LHCN-M2 (cell line): ENCODE measurements around the gene ITGA1. TPM values are rescaled to one million over a fixed set of nuclear protein-coding genes. Genes with fewer than 3 reads are reported as not detected.
"Not testable (repeated sequence)": the region's sequence is repeated elsewhere in the genome, so short reads cannot be mapped to it uniquely, and the experiment has no call there.

Source experiments
- DNase-seq: peaks from one replicate; pipeline ENCODE4 v3.0.0-alpha.2; 2012; ENCODE audit warnings: low read depth
- total RNA-seq: library from RNA; depleted of rRNA; stranded (reverse); fragments of >200 nt; gene quantifications from 2 replicates; pipeline ENCODE4 v1.2.3, GENCODE V29; 2014

ITGA1 gene
- total RNA-seq, 1 experiment from 2014 or later: 4.3 TPM

- DNase-seq: peak; percentile 71
Observed at GRCh38 chr5:52800394-52801213, 12.9 kb downstream of the ITGA1 start.

- peak; percentile 37 for DNase-seq
Observed at GRCh38 chr5:52801329-52801728, 13.6 kb downstream of the ITGA1 start.

GRCh38 chr5:52802272-52802973 is 14.7 kb downstream of the ITGA1 start:
- peak; percentile 17 for DNase-seq

- no peak for DNase-seq
Observed at GRCh38 chr5:52802974-52803336, 15.2 kb downstream of the ITGA1 start.

- DNase-seq: no peak
Observed at GRCh38 chr5:52804387-52804791, 16.7 kb downstream of the ITGA1 start.

- DNase-seq: no peak
Observed at GRCh38 chr5:52804981-52805380, 17.3 kb downstream of the ITGA1 start.

- no peak for DNase-seq
Observed at GRCh38 chr5:52805615-52806014, 17.9 kb downstream of the ITGA1 start.

GRCh38 chr5:52807037-52807436 is 19.3 kb downstream of the ITGA1 start:
- DNase-seq: no peak

- DNase-seq: peak; percentile 34
Observed at GRCh38 chr5:52807723-52808122, 20.0 kb downstream of the ITGA1 start.

- no peak for DNase-seq
Observed at GRCh38 chr5:52808316-52808901, 20.7 kb downstream of the ITGA1 start.

GRCh38 chr5:52809884-52810283 is 22.2 kb downstream of the ITGA1 start:
- peak; percentile 58 for DNase-seq

- no peak for DNase-seq
Observed at GRCh38 chr5:52810426-52810825, 22.7 kb downstream of the ITGA1 start.

- DNase-seq: peak; percentile 68
Observed at GRCh38 chr5:52811067-52811749, 23.5 kb downstream of the ITGA1 start.

- DNase-seq: no peak
Observed at GRCh38 chr5:52814352-52815148, 26.8 kb downstream of the ITGA1 start.

- DNase-seq: no peak
Observed at GRCh38 chr5:52817818-52818217, 30.1 kb downstream of the ITGA1 start.

- DNase-seq: no peak
Observed at GRCh38 chr5:52818360-52818759, 30.6 kb downstream of the ITGA1 start.

GRCh38 chr5:52818807-52819206 is 31.1 kb downstream of the ITGA1 start:
- not testable (repeated sequence) for DNase-seq

- DNase-seq: no peak
Observed at GRCh38 chr5:52821901-52822300, 34.2 kb downstream of the ITGA1 start.

- DNase-seq: peak; percentile 30
Observed at GRCh38 chr5:52822437-52822836, 34.7 kb downstream of the ITGA1 start.

GRCh38 chr5:52824827-52825226 is 37.1 kb downstream of the ITGA1 start:
- no peak for DNase-seq

- no peak for DNase-seq
Observed at GRCh38 chr5:52825826-52826225, 38.1 kb downstream of the ITGA1 start.
